GM12892 (cell line): ENCODE measurements around the gene SOX21.

Source experiments
- POLR2A ChIP-seq: IDR thresholded peaks from 2 replicates; pipeline ENCODE4 v1.6.1; 2011; ENCODE audit warnings: low read depth, low read length, control low read depth
- POLR2AphosphoS5 ChIP-seq: IDR thresholded peaks from 2 replicates; pipeline ENCODE4 v1.6.1; 2011; ENCODE audit warnings: low read depth, low read length, control low read depth
- TAF1 ChIP-seq: IDR thresholded peaks from 2 replicates; pipeline ENCODE4 v1.6.1; 2011; ENCODE audit warnings: low read depth, mild to moderate bottlenecking, control low read depth, low read length, borderline replicate concordance

- TF ChIP-seq POLR2A (no peak), TAF1 (no peak), POLR2AphosphoS5 (no peak)
Measured at GRCh38 chr13:94662274-94662945, 49.9 kb downstream of the SOX21 start.
